Trophoblast cell (in vitro differentiated cells and primary cell): Measurements from ENCODE around the gene GIPC2.

Experiments used
- DNase-seq, 2 donors: peaks; one replicate each; pipeline ENCODE4 v3.0.0-alpha.2; 2016
- H2AFZ ChIP-seq: 2 replicates; pipeline ENCODE4 v1.6.1; 2013; ENCODE audit warnings: low read length, moderate library complexity, mild to moderate bottlenecking; ENCODE audit not compliant: insufficient read depth, poor library complexity
- H2AK5ac ChIP-seq: 2 replicates; pipeline ENCODE4 v1.6.1; 2013; ENCODE audit warnings: mild to moderate bottlenecking, low read length
- H2BK120ac ChIP-seq: 2 replicates; pipeline ENCODE4 v1.6.1; 2013; ENCODE audit warnings: low read length, mild to moderate bottlenecking, moderate library complexity; ENCODE audit not compliant: insufficient read depth, poor library complexity
- H2BK12ac ChIP-seq: 2 replicates; pipeline ENCODE4 v1.6.1; 2013; ENCODE audit warnings: mild to moderate bottlenecking, low read length, moderate library complexity
- H2BK5ac ChIP-seq: 2 replicates; pipeline ENCODE4 v1.6.1; 2013; ENCODE audit warnings: low read length, low read depth, moderate library complexity, mild to moderate bottlenecking; ENCODE audit not compliant: poor library complexity
- H3K14ac ChIP-seq: 2 replicates; pipeline ENCODE4 v1.6.1; 2013; ENCODE audit warnings: mild to moderate bottlenecking, low read length
- H3K18ac ChIP-seq: 2 replicates; pipeline ENCODE4 v1.6.1; 2013; ENCODE audit warnings: mild to moderate bottlenecking, low read length
- H3K23ac ChIP-seq: 2 replicates; pipeline ENCODE4 v1.6.1; 2013; ENCODE audit warnings: low read length
- H3K27ac ChIP-seq: 2 replicates; pipeline ENCODE4 v1.5.1; 2013; ENCODE audit warnings: low read depth, mild to moderate bottlenecking, inconsistent platforms, low read length, moderate library complexity
- H3K27me3 ChIP-seq: 2 replicates; pipeline ENCODE4 v1.6.1; 2013; ENCODE audit warnings: inconsistent platforms, mild to moderate bottlenecking, low read length, moderate library complexity; ENCODE audit not compliant: insufficient read depth
- H3K36me3 ChIP-seq, 2 experiments: 1 replicate in 1 of 2; 2 replicates in 1 of 2; pipeline ENCODE4 v1.6.1; 2013; ENCODE audit warnings: low read length in 2 of 2, mild to moderate bottlenecking in 2 of 2, moderate library complexity in 1 of 2; ENCODE audit not compliant: insufficient read depth in 2 of 2, control insufficient read depth in 1 of 2
- H3K4ac ChIP-seq: 2 replicates; pipeline ENCODE4 v1.6.1; 2013; ENCODE audit warnings: low read depth, mild to moderate bottlenecking, low read length, moderate library complexity
- H3K4me1 ChIP-seq, 2 experiments: 1 replicate in 1 of 2; 2 replicates in 1 of 2; pipeline ENCODE4 v1.6.1; 2013; ENCODE audit warnings: low read length in 2 of 2, mild to moderate bottlenecking in 2 of 2, moderate library complexity in 1 of 2; ENCODE audit not compliant: insufficient read depth in 2 of 2, control insufficient read depth in 1 of 2
- H3K4me2 ChIP-seq: 2 replicates; pipeline ENCODE4 v1.6.1; 2013; ENCODE audit warnings: inconsistent platforms, mild to moderate bottlenecking, low read length, moderate library complexity
- H3K4me3 ChIP-seq: 2 replicates; pipeline ENCODE4 v1.5.1; 2013; ENCODE audit warnings: mild to moderate bottlenecking, low read depth, low read length, inconsistent platforms
- H3K79me1 ChIP-seq: one replicate; pipeline ENCODE4 v1.6.1; 2013; ENCODE audit warnings: low read length
- H3K79me2 ChIP-seq: 2 replicates; pipeline ENCODE4 v1.6.1; 2013; ENCODE audit warnings: low read length, mild to moderate bottlenecking; ENCODE audit not compliant: control insufficient read depth, insufficient read depth, poor library complexity
- H3K9ac ChIP-seq: 2 replicates; pipeline ENCODE4 v1.6.1; 2013; ENCODE audit warnings: mild to moderate bottlenecking, low read length
- H3K9me3 ChIP-seq: 2 replicates; pipeline ENCODE4 v1.6.1; 2013; ENCODE audit warnings: low read depth, mild to moderate bottlenecking, control low read depth, inconsistent platforms, low read length; ENCODE audit not compliant: insufficient read depth
- H4K12ac ChIP-seq: 2 replicates; pipeline ENCODE4 v1.6.1; 2013; ENCODE audit warnings: low read depth, mild to moderate bottlenecking, low read length, moderate library complexity
- H4K8ac ChIP-seq: 2 replicates; pipeline ENCODE4 v1.6.1; 2013; ENCODE audit warnings: low read depth, mild to moderate bottlenecking, low read length, moderate library complexity
- H4K91ac ChIP-seq: one replicate; pipeline ENCODE4 v1.6.1; 2013; ENCODE audit warnings: low read depth, mild to moderate bottlenecking, low read length, moderate library complexity
- WGBS: extraction: QIAGEN DNeasy Blood & Tissue Kit; methylation state at CpG from one replicate; pipeline ENCODE4 v1.1.7; 2013; ENCODE audit warnings: missing lambda C conversion rate; ENCODE audit not compliant: insufficient read length, insufficient coverage; ENCODE audit errors: extremely low coverage; 5-methylcytosine and 5-hydroxymethylcytosine counted together

The GIPC2 gene

GRCh38 chr1:78003882-78004718 is 41.7 kb upstream of the GIPC2 start:
- Histone ChIP-seq H3K14ac (no peak overlapping the region), H4K12ac (no peak overlapping the region), H3K4me1 (no peaks in the 10 kb centered on the region), H2AFZ (no peak overlapping the region), H3K4ac (no peak overlapping the region), H3K18ac (no peak overlapping the region), H3K4me2 (no peak overlapping the region), H3K27ac (no peak overlapping the region), H3K79me1 (no peaks in the 10 kb centered on the region), H3K9me3 (no peaks in the 10 kb centered on the region), H2BK12ac (no peak overlapping the region), H4K91ac (no peak overlapping the region), H2BK120ac (no peak overlapping the region), H3K23ac (no peak overlapping the region), H3K4me3 (no peak overlapping the region), H3K27me3 (no peaks in the 10 kb centered on the region), H2AK5ac (no peak overlapping the region), H3K36me3 (no peaks in the 10 kb centered on the region), H3K79me2 (no peaks in the 10 kb centered on the region), H2BK5ac (no peak overlapping the region), H4K8ac (no peak overlapping the region), H3K9ac (no peak overlapping the region)
- peak; percentile 26 to 69 for DNase-seq
- no CpG with 5 or more reads among the region's 8 CpGs for WGBS

- no peak within 1 kb of the TSS for H3K4me3 ChIP-seq
- H3K4me1 ChIP-seq, result no peaks in the 10 kb centered on the region
- H3K14ac ChIP-seq, result no peak within 1 kb of the TSS
- H3K79me2 ChIP-seq, result no peaks in the 10 kb centered on the region
- H2BK120ac ChIP-seq, result no peak within 1 kb of the TSS
- no peak within 1 kb of the TSS for H4K91ac ChIP-seq
- no peak within 1 kb of the TSS for H3K23ac ChIP-seq
- H2BK12ac ChIP-seq, result no peak within 1 kb of the TSS
- no peak within 1 kb of the TSS for H3K27ac ChIP-seq
- H3K27me3 ChIP-seq, result no peaks in the 10 kb centered on the region
- no peaks in the 10 kb centered on the region for H3K79me1 ChIP-seq
- no peak within 1 kb of the TSS for H2AK5ac ChIP-seq
- H3K4ac ChIP-seq, result no peak within 1 kb of the TSS
- peak within 1 kb of the TSS; percentile 67 for H3K4me2 ChIP-seq
- no peak within 1 kb of the TSS for H4K12ac ChIP-seq
- no peak within 1 kb of the TSS for H3K18ac ChIP-seq
- no peak within 1 kb of the TSS for H3K9ac ChIP-seq
- H3K36me3 ChIP-seq, result no peaks in the 10 kb centered on the region
- no peak within 1 kb of the TSS for H2BK5ac ChIP-seq
- WGBS, result no CpG with 5 or more reads among the region's 12 CpGs
- H2AFZ ChIP-seq, result no peak within 1 kb of the TSS
- no peaks in the 10 kb centered on the region for H3K9me3 ChIP-seq
- no peak within 1 kb of the TSS for H4K8ac ChIP-seq
- peak; percentile 89 to 96 for DNase-seq
Measured at GRCh38 chr1:78004719-78005447, 40.9 kb upstream of the GIPC2 start, which contains the start of gene DNAJB4. Gene DNAJB4 (plus strand): TSS chr1:78004939. CDS start chr1:78005111, 172 bp downstream.

GRCh38 chr1:78005448-78005722 is 40.4 kb upstream of the GIPC2 start:
- DNase-seq, result no peak
- Histone ChIP-seq H3K79me1 (no peaks in the 10 kb centered on the region), H3K4me2 (no peak overlapping the region), H3K36me3 (no peaks in the 10 kb centered on the region), H3K4ac (no peak overlapping the region), H2BK120ac (no peak overlapping the region), H3K9me3 (no peaks in the 10 kb centered on the region), H3K18ac (no peak overlapping the region), H4K91ac (no peak overlapping the region), H4K12ac (no peak overlapping the region), H3K27ac (no peak overlapping the region), H2BK5ac (no peak overlapping the region), H3K4me1 (no peaks in the 10 kb centered on the region), H3K23ac (no peak overlapping the region), H2AK5ac (no peak overlapping the region), H3K79me2 (no peaks in the 10 kb centered on the region), H4K8ac (no peak overlapping the region), H3K9ac (no peak overlapping the region), H2BK12ac (no peak overlapping the region), H3K27me3 (no peaks in the 10 kb centered on the region), H3K14ac (no peak overlapping the region), H3K4me3 (no peak overlapping the region), H2AFZ (no peak overlapping the region)
- no CpG with 5 or more reads among the region's 1 CpG for WGBS

- H3K4me1 ChIP-seq, result no peaks in the 10 kb centered on the region
- no peak overlapping the region for H4K91ac ChIP-seq
- no peak overlapping the region for H2AFZ ChIP-seq
- H3K27me3 ChIP-seq, result no peaks in the 10 kb centered on the region
- H3K23ac ChIP-seq, result no peak overlapping the region
- WGBS, result no CpG with 5 or more reads among the region's 1 CpG
- H3K79me2 ChIP-seq, result no peaks in the 10 kb centered on the region
- H4K12ac ChIP-seq, result no peak overlapping the region
- no peak overlapping the region for H3K9ac ChIP-seq
- H2AK5ac ChIP-seq, result no peak overlapping the region
- no peaks in the 10 kb centered on the region for H3K9me3 ChIP-seq
- H2BK12ac ChIP-seq, result no peak overlapping the region
- no peaks in the 10 kb centered on the region for H3K79me1 ChIP-seq
- H3K27ac ChIP-seq, result no peak overlapping the region
- H2BK120ac ChIP-seq, result no peak overlapping the region
- H4K8ac ChIP-seq, result no peak overlapping the region
- H3K14ac ChIP-seq, result no peak overlapping the region
- H3K4me3 ChIP-seq, result no peak overlapping the region
- H2BK5ac ChIP-seq, result no peak overlapping the region
- no peak overlapping the region for H3K4ac ChIP-seq
- DNase-seq, result peak; percentile 13 to 75
- peak overlapping the region; percentile 38 for H3K4me2 ChIP-seq
- H3K36me3 ChIP-seq, result no peaks in the 10 kb centered on the region
- H3K18ac ChIP-seq, result no peak overlapping the region
Measured at GRCh38 chr1:78005755-78006154, 40.0 kb upstream of the GIPC2 start.
